ENCODE data around the gene TCERG1L.

- no peak for TF ChIP-seq TCF7L2 (IDR thresholded peaks at IDR 0.05; ENCODE audit: low read depth, low read length)
- TF ChIP-seq CTCF (IDR thresholded peaks at IDR 0.05): no peak
- no peak for TF ChIP-seq POLR2AphosphoS5 (IDR thresholded peaks at IDR 0.05; ENCODE audit: low read depth, low read length)
- TF ChIP-seq SIN3A (IDR thresholded peaks at IDR 0.05; ENCODE audit: borderline replicate concordance, insufficient read depth, low read depth, low read length): no peak
Observed at GRCh38 chr10:131195558-131196159, 115.9 kb downstream of the TCERG1L start.

All from Panc1 (cell line).